IMR-90 (cell line): ENCODE results near the gene SLC25A21.

Experiments used
- CEBPB ChIP-seq: IDR thresholded peaks from 2 replicates; pipeline ENCODE4 v1.6.1; 2012; ENCODE audit warnings: low read depth, low read length, improper control_type of control experiment
- CHD1 ChIP-seq: IDR thresholded peaks from 2 replicates; pipeline ENCODE4 v1.6.1; 2012; ENCODE audit warnings: low read depth, low read length, improper control_type of control experiment
- CTCF ChIP-seq: conservative IDR thresholded peaks from 2 replicates; pipeline ENCODE4 v1.5.1; 2012; ENCODE audit warnings: mild to moderate bottlenecking, low read depth, low read length, improper control_type of control experiment
- FOS ChIP-seq: fragments of 150-350 bp; IDR thresholded peaks from 2 replicates; pipeline ENCODE4 v1.6.1; 2016; ENCODE audit warnings: low read depth, low read length
- MAFK ChIP-seq: IDR thresholded peaks from 2 replicates; pipeline ENCODE4 v1.6.1; 2012; ENCODE audit warnings: low read depth, low read length, improper control_type of control experiment
- MAZ ChIP-seq: IDR thresholded peaks from 2 replicates; pipeline ENCODE4 v1.6.1; 2012; ENCODE audit warnings: low read depth, mild to moderate bottlenecking, low read length, improper control_type of control experiment, moderate library complexity, borderline replicate concordance
- NFE2L2 ChIP-seq: fragments of 150-350 bp; IDR thresholded peaks from 2 replicates; pipeline ENCODE4 v1.6.1; 2016; ENCODE audit warnings: low read depth, mild to moderate bottlenecking, low read length
- POLR2A ChIP-seq: IDR thresholded peaks from 2 replicates; pipeline ENCODE4 v1.6.1; 2012; ENCODE audit warnings: mild to moderate bottlenecking, low read depth, low read length
- RAD21 ChIP-seq: IDR thresholded peaks from 2 replicates; pipeline ENCODE4 v1.6.1; 2012; ENCODE audit warnings: low read length, improper control_type of control experiment
- RCOR1 ChIP-seq: IDR thresholded peaks from 2 replicates; pipeline ENCODE4 v1.6.1; 2012; ENCODE audit warnings: mild to moderate bottlenecking, low read length, improper control_type of control experiment; ENCODE audit not compliant: insufficient replicate concordance
- SMC3 ChIP-seq: fragments of 150-350 bp; IDR thresholded peaks from 2 replicates; pipeline ENCODE4 v1.6.1; 2016; ENCODE audit warnings: low read depth, mild to moderate bottlenecking, antibody characterized with exemption, low read length, moderate library complexity
- USF2 ChIP-seq: fragments of 150-350 bp; IDR thresholded peaks from 2 replicates; pipeline ENCODE4 v1.6.1; 2017; ENCODE audit warnings: mild to moderate bottlenecking, antibody characterized with exemption, low read length, low read depth

- TF ChIP-seq CTCF (no peak), MAZ (no peak), SMC3 (no peak), RCOR1 (no peak), POLR2A (no peak), CEBPB (no peak), NFE2L2 (no peak), MAFK (no peak), FOS (no peak), RAD21 (no peak), CHD1 (no peak), USF2 (no peak)
These were observed 522.3 kb downstream of the SLC25A21 start for GRCh38 chr14:36649872-36650650.
